HG02678 (cell line): ENCODE measurements around the gene NUP214.
"Not testable (repeated sequence)": the region's sequence is repeated elsewhere in the genome, so short reads cannot be mapped to it uniquely, and the experiment has no call there.

Source experiments
- ATAC-seq: cut with Tn5 transposase; IDR thresholded peaks from one replicate; pipeline ENCODE4 v1.9.1; 2021; ENCODE audit warnings: mild to moderate bottlenecking, moderate library complexity; ENCODE audit not compliant: unreplicated experiment

The NUP214 gene

DNA sequence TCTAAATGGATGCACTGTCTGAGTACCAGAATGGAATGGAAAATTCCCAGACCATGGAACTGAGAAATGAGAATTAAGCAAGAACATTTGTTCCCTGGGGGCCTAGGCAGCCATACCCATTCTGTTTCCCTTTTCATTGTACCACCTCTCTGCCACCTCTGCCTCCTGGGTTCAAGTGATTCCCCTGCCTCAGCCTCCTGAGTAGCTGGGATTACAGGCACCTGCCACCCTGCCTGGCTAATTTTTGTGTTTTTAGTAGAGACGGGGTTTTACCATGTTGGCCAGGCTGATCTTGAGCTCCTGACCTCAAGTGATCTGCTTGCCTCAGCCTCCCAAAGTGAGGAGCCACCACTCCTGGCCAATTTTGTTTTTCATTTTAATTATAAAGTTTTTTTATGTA is 33.3 kb downstream of the NUP214 start:
- not testable (repeated sequence) for ATAC-seq

DNA sequence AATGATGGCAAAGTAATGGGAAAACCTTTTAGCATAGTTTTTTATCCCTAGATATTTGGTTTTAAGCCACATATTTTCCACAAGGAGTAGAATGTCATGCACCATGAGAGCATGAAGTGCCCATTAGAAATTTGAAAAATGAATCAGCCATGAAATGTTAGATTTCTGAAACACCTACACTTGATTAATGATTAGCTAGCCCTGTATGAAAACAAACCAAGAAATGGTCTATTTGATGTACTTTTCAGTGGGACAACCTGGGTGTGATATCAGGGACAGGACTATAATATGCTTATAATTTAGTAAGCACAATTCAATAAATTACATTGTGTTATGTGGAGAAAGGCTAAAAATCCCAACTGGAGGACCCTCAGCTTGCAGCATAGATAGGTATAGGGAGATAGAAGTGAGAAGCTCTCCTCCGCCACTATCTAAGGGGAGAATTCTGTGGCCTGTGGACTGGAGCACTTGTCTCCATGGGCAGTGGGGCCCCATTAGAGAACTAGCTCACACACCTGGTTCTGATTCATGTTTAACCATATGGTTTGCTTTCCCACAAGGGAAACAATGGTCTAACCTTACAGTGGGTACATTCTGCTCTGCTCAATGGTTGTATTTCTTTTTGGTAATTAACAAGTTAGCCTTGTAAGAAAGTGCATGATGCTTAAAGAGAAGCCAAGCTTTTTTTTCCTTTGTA is 35.2 kb downstream of the NUP214 start:
- ATAC-seq = no peak

DNA sequence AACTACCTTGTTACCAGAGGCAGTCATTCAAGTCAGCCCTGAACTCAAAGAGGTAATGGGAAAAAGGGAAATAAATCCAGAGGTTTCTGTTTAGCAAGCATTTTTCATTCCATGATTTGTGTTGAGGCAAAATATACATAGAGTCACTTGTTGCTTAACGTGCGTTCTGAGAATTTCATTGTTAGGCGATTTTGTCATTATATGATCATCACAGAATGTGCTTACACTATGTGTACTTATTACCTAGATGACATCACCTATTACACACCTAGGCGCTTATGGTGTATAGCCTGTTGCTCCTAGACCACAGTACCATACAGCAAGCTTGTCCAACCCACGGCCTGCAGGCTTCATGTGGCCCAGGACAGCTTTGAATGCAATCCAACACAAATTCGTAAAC is 36.2 kb downstream of the NUP214 start:
- ATAC-seq = no peak

DNA sequence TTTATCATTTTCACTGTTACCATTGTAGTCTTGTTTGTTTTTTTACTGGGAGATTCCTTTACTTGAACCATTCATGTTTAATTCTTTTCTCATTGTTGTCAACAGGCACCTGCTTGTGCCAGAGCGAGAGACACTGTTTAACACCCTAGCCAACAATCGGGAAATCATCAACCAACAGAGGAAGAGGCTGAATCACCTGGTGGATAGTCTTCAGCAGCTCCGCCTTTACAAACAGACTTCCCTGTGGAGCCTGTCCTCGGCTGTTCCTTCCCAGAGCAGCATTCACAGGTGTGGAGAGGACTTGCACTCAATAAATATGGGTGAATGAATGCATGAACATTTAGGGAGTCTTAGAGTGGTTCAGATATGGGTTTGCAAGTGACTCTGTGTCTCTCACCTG is 37.5 kb downstream of the NUP214 start:
- ATAC-seq = no peak

DNA sequence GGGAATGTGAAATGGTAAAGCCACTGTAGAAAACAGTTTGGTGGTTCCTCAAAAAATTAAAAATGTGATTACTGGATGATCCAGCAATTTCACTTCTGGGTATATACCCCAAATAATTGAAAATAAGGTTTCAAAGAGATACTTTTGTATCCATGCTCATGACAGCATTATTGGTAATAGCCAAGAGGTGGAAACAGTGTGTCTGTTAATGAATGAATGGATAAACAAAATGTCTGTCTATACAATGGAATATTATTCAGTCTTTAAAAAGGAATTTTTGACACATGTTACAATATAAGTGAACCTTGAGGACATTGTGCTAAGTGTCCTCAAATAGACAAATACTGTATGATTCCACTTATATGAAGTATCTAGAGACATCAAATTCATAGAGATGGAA is 40.1 kb downstream of the NUP214 start:
- ATAC-seq = no peak

DNA sequence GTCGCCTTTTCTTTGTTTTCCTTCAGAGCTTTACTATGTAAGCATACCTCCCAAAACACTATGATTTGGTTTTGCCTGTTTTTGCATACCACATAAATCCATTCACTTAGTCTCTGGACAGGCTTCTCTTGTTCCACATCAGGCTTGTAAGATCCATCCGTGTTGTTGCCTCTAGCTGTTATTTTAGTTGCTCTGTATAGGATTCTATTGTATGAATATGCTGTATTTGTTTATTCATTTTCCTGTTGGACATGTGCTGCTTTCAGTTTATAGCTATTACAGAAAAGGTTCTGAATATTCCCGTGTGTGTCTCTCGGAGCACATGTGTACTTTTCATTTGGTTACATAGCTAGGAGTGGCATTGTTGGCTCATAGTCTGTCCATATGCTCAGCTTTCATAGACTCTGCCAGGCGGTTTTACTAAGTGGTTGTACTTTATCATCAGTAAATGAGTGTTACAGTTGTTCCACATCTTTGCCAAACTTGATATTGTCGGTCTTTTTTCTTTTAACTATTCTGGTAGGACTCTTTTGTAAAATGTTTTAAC is 41.8 kb downstream of the NUP214 start:
- ATAC-seq = no peak

DNA sequence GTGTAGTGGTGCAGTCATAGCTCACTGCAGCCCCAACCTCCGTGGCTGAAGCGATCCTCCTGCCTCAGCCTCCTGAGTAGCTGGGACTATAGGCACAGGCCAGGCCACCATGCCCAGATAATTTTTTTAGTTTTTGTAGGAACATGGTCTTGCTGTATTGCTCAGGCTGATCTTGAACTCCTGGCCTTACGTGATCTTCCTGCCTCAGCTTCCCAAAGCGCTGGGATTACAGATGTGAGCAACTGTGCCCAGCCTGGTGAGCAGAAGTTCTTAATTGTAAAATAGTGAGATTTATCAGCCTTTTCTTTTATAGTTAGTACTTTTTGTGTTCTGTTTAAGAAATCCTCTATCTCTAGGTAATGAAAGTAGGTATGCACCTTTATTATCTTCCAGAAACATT is 42.5 kb downstream of the NUP214 start:
- no peak for ATAC-seq

DNA sequence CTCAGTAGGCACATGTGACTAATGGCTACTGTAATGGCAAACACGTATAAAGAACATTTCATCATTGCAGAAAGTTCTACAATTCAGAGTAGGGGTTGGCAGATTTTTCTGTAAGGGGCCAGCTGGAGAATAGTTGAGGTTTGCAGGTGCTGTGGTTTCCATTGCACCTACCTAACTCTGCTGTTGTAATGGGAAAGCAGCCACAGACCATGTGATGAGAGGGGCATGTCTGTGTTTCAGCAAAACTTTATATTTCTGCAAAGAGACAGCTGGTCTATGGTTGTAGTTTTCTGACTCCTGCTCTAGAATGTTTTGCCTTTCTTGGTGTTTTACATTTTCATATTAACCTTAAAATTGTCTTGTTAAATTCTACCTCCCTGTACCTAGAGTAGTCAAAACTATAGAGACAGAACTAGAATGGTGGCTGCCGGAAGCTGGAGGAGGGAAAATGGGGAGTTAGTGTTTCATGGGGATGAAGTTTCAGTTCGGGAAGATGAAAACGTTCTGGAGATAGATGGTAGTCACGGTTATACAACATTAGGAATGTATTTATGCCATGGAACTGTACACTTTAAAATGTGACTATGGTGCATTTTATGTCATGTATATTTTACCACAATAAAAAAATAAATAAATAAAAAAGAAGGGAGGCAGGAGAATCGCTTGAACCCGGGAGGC is 44.3 kb downstream of the NUP214 start:
- ATAC-seq = no peak

GRCh38 chr9:131173995-131174394 is 48.6 kb downstream of the NUP214 start:
- ATAC-seq = no peak

- ATAC-seq = no peak
These were observed 49.4 kb downstream of the NUP214 start for GRCh38 chr9:131174681-131175239.

- no peak for ATAC-seq
These were observed 52.5 kb downstream of the NUP214 start for GRCh38 chr9:131177898-131178297.

DNA sequence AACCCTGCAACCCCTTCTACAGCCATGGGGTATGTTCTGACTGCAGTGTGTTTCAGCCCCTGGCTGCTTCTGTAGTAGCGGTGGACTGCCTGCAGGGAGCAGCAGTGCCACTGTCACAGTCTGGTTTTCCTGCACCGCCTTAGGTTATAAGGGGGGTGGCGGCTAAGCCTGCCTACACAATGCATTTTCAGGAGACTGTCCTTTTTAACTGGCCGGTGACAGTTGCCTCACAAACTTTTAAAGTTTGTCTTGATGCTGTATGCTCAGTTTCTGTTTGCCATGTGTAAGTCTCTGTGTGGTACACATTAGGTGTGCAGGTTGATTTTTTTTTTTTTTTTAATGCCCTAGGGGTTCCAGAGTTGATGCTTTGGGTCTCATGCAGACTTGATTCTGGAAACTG is 53.0 kb downstream of the NUP214 start:
- ATAC-seq = peak; percentile 77

GRCh38 chr9:131178926-131179325 is 53.5 kb downstream of the NUP214 start:
- ATAC-seq = no peak

DNA sequence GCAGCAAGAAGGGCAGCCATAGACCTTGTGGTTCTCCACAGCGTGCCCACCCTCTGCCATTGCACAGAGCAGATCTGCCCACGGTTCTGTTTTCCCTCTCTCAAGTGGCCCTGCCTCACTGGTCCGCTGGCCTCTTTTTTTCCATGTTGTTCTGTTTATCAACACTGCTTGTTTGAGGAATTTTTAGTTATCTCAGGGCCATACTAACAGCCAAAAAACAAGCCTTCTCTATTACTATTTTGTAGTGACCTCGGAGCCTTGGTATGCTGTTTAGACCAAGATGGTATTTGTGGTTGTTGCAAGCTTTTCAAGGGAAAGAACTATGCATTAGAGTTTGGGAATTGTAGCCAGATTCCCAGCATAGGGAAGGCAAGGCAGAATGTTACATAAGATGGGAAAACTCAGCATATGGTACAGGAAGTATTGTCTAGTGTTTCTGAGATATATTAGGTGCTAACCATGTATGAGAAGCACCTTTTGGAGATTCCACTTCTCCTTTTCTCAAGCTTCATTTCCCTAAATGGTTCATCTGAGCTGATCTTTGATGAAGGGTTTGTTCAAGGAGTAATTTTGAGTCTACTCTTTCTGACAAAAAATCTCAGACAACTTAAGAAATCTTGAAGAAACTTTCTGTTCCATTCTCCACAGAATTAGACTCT is 54.3 kb downstream of the NUP214 start:
- no peak for ATAC-seq

GRCh38 chr9:131180454-131180853 is 55.1 kb downstream of the NUP214 start:
- ATAC-seq = no peak

GRCh38 chr9:131181091-131181681 is 55.8 kb downstream of the NUP214 start:
- ATAC-seq = no peak

DNA sequence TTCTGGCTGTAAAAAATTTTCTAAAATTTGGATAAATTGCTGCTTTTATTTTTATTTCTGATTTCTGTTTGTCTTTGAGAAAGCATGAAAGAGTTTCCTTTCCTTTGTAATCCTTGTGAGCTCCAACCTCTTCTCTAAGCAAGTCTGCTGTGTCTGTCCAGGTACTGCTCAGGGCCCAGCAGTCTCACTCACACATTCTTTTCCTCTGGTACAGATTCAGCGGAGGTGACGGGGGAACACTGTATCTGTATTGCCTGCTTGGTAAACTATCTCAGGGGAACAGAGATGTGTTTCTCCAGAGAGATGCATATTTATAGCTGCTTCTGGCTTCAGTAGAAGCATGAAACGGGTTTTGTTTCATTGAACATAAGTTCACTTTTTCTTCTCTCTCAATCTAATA is 60.5 kb downstream of the NUP214 start:
- no peak for ATAC-seq

GRCh38 chr9:131186622-131187021 is 61.2 kb downstream of the NUP214 start:
- ATAC-seq = no peak

DNA sequence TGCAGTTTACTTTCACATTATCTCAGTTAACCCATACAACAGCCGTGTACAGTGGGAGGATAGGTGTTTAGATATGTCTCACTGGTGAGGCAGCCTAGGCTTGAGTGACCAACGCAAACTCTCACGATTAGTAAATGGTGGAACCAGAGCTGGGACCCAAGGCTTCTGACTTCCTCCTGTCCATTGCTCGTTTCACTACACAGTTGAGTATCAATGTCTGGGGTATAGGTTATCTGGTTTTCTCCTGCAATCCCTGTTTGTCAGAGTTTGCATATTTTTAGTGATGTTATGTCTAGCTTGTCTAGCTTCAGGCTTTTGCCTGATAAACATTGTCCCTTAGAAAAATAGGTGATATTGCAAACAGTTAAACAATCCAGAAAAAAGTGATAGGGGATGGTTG is 62.6 kb downstream of the NUP214 start:
- ATAC-seq = no peak

GRCh38 chr9:131188976-131189375 is 63.6 kb downstream of the NUP214 start:
- ATAC-seq = no peak

GRCh38 chr9:131190191-131190590 is 64.8 kb downstream of the NUP214 start:
- no peak for ATAC-seq
